GM12873 (cell line): ENCODE results near the gene PUS1.

ENCODE experiments used
- TF ChIP-seq, protein P1 (sequence below): IDR thresholded peaks from 2 replicates; pipeline ENCODE4 v1.5.1; 2012; ENCODE audit warnings: low read depth, mild to moderate bottlenecking, moderate library complexity, low read length, control low read depth; ENCODE audit not compliant: insufficient read depth; ENCODE audit errors: missing control alignments

PUS1 gene

GRCh38 chr12:131920157-131920508, 8.9 kb upstream of the PUS1 start:
- TF ChIP-seq, protein P1, sequence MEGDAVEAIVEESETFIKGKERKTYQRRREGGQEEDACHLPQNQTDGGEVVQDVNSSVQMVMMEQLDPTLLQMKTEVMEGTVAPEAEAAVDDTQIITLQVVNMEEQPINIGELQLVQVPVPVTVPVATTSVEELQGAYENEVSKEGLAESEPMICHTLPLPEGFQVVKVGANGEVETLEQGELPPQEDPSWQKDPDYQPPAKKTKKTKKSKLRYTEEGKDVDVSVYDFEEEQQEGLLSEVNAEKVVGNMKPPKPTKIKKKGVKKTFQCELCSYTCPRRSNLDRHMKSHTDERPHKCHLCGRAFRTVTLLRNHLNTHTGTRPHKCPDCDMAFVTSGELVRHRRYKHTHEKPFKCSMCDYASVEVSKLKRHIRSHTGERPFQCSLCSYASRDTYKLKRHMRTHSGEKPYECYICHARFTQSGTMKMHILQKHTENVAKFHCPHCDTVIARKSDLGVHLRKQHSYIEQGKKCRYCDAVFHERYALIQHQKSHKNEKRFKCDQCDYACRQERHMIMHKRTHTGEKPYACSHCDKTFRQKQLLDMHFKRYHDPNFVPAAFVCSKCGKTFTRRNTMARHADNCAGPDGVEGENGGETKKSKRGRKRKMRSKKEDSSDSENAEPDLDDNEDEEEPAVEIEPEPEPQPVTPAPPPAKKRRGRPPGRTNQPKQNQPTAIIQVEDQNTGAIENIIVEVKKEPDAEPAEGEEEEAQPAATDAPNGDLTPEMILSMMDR: no peak

GRCh38 chr12:131920902-131921840, 7.9 kb upstream of the PUS1 start:
- TF ChIP-seq, protein P1: no peak

- TF ChIP-seq, protein P1: no peak
These were observed 7.0 kb upstream of the PUS1 start for GRCh38 chr12:131921866-131922769.

DNA sequence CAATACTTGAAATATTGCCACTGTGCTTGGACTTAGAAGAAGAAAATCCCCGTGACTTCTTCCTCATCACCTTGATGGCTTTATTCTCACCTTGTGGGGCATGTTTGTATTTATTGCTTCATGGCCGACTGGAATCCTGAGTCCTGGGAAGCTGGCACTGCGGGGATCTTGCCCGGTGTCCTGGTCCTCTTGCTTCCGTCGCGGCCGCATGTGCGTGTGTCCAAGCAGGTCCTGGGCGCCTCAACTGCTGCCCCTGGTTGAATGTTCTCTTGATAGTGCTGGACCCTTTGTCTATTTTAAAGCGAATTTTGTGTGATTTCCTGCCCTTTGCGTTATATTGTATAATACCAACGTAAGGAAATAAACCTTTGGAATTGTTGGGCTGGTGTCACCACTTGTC, 6.3 kb upstream of the PUS1 start:
- TF ChIP-seq, protein P1: no peak

DNA sequence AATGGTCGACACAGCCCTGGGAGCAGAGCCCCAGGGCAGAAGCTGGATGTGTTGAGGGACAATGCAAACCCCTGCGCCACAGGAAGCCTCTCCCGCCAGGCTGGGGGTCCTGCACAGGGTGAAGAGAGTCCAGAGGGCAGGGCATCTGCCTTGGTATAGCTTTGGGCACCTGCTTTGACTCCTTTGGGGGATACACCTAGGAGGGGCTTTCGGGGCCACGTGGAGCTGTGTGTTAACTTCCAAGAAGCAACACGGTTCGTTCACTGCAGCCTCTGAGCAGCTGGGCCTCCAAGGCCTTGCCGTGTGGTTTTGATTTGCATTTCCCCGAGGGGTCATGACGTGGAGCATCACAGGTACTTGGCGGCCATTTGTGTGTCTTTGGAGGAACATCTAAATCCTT, 5.8 kb upstream of the PUS1 start:
- TF ChIP-seq, protein P1: no peak

DNA sequence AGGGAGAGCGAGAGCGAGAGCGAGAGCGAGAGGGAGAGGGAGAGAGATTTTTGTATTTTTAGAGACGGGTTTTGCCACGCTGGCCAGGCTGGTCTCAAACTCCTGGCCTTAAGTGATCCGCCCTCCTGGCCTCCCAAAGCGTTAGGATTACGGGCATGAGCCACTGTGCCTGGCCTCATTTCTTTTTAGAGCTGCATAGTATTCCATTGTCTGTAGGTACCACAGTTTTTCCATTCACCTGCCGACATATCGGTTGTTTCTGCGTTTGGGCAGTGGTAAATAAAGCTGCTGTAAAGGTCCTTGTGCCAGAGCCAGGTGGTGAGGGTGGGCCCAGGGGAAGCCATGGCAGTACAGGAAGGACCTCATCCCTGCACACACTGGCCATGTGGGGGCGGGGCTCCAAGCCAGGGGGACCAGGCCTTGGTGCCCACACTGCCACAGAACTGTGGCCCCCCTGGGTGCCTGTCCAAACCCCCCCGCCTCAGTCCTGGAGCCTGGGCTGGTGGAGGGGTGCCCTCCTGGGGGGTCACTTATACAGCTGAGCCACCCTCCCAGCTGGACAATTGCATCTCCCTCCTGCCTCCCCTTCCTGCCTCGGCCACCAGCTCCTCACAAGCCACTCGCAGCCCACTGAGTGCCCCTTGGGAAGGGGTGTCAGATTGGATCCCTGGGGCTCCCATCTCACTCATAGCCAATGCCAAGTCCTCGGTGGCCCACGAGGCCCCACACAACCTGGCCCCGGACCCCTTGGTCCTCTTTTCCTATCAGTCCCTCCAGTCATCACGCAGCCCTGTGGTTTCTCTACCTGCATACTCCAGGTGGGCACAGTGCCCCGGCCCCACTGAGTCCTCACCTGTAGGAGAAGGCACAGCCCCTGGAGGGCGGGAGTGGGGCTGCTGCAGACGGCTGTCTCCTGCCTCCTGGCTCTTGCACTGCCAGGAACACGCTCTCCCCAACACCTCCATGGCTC, 1.7 kb upstream of the PUS1 start:
- TF ChIP-seq, protein P1: no peak
